GM12873 (cell line): Measurements from ENCODE around the gene DCLK1.

Experiments used
- CTCF ChIP-seq: IDR thresholded peaks from 2 replicates; pipeline ENCODE4 v1.5.1; 2012; ENCODE audit warnings: low read depth, mild to moderate bottlenecking, moderate library complexity, low read length, control low read depth; ENCODE audit not compliant: insufficient read depth; ENCODE audit errors: missing control alignments

Gene DCLK1

GRCh38 chr13:35833031-35833430 lies 298.2 kb downstream of the DCLK1 start:
- TF ChIP-seq CTCF = no peak

- TF ChIP-seq CTCF = no peak
Observed at GRCh38 chr13:35832551-35832950, 298.6 kb downstream of the DCLK1 start.

GRCh38 chr13:35830850-35831450 lies 300.2 kb downstream of the DCLK1 start:
- TF ChIP-seq CTCF = no peak

- peak; percentile 47 for TF ChIP-seq CTCF
Observed at GRCh38 chr13:35826626-35827254, 304.4 kb downstream of the DCLK1 start.

- no peak for TF ChIP-seq CTCF
Observed at GRCh38 chr13:35824825-35825224, 306.4 kb downstream of the DCLK1 start.

- no peak for TF ChIP-seq CTCF
Observed at GRCh38 chr13:35824395-35824794, 306.8 kb downstream of the DCLK1 start.

- no peak for TF ChIP-seq CTCF
Observed at GRCh38 chr13:35822666-35823065, 308.5 kb downstream of the DCLK1 start.
